GM21423 (cell line): Measurements from ENCODE around the gene NRM.
"Not testable (repeated sequence)": the region's sequence is repeated elsewhere in the genome, so short reads cannot be mapped to it uniquely, and the experiment has no call there.

Experiments used
- ATAC-seq: cut with Tn5 transposase; IDR thresholded peaks from one replicate; pipeline ENCODE4 v1.9.1; 2021; ENCODE audit warnings: mild to moderate bottlenecking, moderate library complexity; ENCODE audit not compliant: unreplicated experiment

NRM gene, protein sequence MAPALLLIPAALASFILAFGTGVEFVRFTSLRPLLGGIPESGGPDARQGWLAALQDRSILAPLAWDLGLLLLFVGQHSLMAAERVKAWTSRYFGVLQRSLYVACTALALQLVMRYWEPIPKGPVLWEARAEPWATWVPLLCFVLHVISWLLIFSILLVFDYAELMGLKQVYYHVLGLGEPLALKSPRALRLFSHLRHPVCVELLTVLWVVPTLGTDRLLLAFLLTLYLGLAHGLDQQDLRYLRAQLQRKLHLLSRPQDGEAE

DNA sequence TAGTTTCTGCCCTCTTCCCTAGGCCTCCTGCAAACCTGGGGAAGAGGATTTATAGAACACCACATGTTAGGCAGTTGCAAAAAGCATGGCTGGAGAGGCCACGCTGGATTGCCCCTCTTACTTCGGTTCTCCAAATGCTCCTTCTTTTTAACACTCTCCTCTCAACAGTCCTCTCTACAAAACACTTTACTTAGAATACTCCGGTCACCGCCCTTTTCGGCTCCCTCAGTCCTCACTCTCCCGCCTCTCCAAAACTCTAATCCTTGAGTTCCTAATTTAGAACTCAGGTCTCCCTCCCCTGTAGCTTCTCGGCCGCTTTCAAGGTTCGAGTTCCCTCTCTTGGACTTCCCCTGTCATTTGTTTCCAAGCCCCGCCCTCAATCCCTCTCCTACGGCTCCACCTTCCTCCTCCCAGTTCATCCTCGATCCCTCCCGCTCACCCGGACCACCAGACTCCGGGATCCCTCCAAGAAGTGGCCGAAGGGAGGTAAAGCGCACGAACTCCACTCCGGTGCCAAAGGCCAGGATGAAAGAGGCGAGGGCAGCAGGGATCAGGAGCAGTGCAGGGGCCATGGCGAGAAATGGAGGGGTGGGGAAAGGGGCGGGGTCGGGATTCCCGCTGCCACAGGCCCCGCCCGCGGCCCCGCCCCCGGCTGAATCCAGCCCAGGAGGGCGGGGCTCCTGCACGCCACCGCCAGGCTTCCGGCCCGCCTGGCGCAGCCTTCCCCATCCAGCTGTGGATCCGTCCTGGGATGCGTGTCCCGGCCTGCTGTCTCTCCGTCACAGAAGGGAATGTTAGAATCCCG, at the start of gene NRM:
TSS of gene NRM (minus strand) at position 582 of the 805 bp plus-strand sequence. CDS start at position 572, 10 bp downstream.
- peak; percentile 31 for ATAC-seq

DNA sequence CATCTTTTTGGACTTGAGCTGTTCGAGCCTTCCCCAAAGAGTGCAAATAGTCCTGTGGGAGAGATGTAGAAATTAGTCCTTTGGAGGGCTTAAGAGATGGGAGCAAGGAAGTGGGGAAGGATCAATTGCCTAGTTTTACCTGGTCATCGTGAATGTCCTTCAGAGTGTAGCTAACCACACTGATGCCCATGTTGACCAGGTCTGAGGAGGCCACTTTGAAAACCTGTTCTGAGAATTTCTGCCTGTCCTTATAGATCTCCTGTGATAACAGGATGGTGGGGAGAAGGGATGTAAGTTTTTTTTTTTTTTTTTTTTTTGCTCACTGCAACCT, 49.7 kb upstream of the NRM start:
- no peak for ATAC-seq

DNA sequence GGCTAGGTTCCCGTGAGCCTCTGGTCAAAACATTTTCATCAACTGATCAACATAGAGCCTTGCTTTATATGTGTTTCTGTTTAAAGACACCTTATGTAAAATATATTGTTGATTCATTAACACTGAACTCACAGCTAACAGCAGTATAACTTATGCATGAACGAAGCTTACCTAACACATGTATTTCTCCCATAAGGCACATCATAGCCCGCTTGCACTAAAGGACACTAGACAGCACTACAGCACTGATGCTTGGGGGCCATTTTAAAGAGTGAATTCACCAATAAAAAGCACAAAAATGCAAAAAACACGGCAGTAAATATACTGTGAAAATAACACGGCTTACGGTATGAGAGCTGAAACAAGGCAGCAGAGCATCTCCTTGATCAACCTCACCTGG, 47.7 kb upstream of the NRM start:
- ATAC-seq, result no peak

GRCh38 chr6:30735668-30736314, 45.0 kb upstream of the NRM start:
- no peak for ATAC-seq

GRCh38 chr6:30732237-30732943, 41.6 kb upstream of the NRM start:
- no peak for ATAC-seq

GRCh38 chr6:30730601-30731435, 40.0 kb upstream of the NRM start:
- ATAC-seq, result peak; percentile 53

DNA sequence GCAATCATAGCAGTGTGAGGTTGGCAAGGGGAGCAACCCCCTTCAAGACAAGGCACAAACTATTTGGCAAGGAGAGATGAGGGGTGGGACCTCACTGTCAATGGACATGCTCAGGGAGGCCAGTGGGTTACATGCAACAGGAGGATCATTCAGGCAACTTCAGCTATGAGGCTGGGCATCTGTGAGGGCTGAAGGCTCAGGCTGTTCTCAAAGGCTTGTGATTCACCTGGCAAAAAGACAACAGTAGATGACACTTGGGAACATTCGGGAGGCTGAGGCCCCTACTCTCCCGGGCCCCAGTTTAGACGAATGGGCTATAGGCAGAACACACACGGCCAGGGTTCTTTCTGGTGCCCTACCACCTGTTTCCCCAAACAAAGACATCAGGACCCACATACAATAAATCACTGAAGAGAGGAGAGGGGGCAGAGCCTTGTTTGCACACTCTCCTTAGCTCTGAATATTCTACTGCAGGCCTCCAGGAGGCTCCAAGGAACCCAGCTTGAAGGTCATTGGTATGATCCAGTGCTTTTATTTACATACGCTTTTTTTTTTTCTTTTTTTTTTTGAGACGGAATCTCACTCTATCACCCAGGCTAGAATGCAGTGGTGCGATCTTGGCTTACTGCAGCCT, 37.3 kb upstream of the NRM start:
- ATAC-seq, result no peak

DNA sequence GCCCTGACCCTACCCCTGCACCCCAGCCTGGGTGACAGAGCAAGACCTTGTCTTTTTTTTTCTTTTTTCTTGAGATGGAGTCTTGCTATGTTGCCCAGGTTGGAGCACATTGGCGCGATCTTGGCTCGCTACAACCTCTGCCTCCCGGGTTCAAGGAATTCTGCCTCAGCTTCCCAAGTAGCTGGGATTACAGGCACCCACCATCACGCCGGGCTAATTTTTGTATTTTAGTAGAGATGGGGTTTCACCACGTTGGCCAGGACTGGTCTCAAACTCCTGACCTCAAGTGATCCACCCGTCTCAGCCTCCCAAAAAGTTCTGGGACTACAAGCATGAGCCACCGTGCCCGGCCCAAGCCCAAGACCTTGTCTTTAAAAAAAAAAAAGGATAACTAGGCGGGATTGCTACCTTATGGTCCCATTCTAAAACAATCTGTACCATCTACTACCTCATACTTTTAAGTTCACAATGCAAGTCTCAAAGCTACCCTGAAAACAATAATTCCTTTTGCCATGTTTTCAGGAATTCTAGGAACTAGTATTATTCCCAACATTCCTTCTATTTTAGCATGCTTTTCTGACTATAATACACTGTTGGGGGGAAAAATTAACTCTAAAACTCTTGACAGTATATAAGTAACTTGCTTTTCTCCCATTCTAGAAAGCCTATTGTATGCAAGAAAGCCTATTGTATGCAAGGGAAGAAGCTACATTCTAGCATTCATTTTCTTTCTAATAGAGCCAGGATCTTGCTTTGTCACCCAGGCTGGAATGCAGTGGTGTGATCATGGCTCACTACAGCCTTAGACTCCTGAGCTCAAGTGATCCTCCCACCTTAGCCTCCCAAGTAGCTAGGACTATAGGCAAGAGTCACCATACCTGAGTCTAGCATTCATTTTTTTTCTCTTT, 36.0 kb upstream of the NRM start:
- ATAC-seq, result no peak

GRCh38 chr6:30725713-30726505, 35.1 kb upstream of the NRM start:
- no peak for ATAC-seq

DNA sequence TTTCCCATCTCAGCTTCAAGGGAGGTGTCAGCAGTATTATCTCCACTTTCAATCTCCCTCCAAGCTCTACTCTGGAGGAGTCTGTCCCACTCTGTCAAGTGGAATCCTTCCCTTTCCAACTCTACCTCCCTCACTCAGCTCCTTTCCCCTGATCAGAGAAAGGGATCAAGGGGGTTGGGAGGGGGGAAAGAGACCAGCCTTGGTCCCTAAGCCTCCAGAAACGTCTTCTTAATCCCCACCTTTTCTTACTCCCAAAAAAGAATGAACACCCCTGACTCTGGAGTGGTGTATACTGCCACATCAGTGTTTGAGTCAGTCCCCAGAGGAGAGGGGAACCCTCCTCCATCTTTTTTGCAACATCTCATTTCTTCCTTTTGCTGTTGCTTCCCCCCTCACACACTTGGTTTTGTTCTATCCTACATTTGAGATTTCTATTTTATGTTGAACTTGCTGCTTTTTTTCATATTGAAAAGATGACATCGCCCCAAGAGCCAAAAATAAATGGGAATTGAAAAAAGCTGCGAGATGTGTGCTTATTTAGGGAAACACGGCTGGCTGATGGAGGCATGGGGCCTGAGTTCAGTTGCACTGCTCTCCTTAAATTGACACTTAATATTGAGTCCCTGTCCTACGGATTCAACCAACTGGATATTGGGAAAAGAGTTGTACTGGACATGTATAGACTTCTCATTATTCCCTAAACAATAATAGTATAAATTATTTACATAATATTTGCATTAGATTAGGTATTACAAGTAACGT, 34.3 kb upstream of the NRM start:
- no peak for ATAC-seq

DNA sequence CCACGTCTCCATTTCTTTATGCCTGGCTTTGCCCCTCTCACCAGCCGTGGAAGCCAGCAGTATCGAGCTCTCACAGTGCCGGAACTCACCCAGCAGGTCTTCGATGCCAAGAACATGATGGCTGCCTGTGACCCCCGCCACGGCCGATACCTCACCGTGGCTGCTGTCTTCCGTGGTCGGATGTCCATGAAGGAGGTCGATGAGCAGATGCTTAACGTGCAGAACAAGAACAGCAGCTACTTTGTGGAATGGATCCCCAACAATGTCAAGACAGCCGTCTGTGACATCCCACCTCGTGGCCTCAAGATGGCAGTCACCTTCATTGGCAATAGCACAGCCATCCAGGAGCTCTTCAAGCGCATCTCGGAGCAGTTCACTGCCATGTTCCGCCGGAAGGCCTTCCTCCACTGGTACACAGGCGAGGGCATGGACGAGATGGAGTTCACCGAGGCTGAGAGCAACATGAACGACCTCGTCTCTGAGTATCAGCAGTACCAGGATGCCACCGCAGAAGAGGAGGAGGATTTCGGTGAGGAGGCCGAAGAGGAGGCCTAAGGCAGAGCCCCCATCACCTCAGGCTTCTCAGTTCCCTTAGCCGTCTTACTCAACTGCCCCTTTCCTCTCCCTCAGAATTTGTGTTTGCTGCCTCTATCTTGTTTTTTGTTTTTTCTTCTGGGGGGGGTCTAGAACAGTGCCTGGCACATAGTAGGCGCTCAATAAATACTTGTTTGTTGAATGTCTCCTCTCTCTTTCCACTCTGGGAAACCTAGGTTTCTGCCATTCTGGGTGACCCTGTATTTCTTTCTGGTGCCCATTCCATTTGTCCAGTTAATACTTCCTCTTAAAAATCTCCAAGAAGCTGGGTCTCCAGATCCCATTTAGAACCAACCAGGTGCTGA, 33.3 kb upstream of the NRM start:
- not testable (repeated sequence) for ATAC-seq

DNA sequence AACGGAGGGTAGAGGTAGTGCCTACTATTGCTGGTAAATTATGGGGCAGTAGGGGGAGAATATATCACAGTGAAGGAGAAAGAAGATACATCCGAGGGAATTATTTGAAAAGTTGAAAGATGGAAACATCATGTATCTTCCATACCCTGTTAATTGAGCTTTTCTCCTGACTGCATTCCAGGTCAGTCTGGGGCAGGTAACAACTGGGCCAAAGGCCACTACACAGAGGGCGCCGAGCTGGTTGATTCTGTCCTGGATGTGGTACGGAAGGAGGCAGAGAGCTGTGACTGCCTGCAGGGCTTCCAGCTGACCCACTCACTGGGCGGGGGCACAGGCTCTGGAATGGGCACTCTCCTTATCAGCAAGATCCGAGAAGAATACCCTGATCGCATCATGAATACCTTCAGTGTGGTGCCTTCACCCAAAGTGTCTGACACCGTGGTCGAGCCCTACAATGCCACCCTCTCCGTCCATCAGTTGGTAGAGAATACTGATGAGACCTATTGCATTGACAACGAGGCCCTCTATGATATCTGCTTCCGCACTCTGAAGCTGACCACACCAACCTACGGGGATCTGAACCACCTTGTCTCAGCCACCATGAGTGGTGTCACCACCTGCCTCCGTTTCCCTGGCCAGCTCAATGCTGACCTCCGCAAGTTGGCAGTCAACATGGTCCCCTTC, 32.5 kb upstream of the NRM start:
- not testable (repeated sequence) for ATAC-seq

- no peak for ATAC-seq
These were observed 31.7 kb upstream of the NRM start for GRCh38 chr6:30722280-30723112.

GRCh38 chr6:30722025-30722279, 31.2 kb upstream of the NRM start:
- ATAC-seq, result not testable (repeated sequence)
